GM12874 (cell line): ENCODE data around the gene SLC39A1.

Source experiments
- CTCF ChIP-seq: IDR thresholded peaks from 2 replicates; pipeline ENCODE4 v1.5.1; 2011; ENCODE audit warnings: low read depth, mild to moderate bottlenecking, control low read depth, low read length, moderate library complexity; ENCODE audit not compliant: insufficient read depth

Gene SLC39A1

GRCh38 chr1:153978274-153978909 is 15.1 kb upstream of the SLC39A1 start:
- no peak for TF ChIP-seq CTCF

DNA sequence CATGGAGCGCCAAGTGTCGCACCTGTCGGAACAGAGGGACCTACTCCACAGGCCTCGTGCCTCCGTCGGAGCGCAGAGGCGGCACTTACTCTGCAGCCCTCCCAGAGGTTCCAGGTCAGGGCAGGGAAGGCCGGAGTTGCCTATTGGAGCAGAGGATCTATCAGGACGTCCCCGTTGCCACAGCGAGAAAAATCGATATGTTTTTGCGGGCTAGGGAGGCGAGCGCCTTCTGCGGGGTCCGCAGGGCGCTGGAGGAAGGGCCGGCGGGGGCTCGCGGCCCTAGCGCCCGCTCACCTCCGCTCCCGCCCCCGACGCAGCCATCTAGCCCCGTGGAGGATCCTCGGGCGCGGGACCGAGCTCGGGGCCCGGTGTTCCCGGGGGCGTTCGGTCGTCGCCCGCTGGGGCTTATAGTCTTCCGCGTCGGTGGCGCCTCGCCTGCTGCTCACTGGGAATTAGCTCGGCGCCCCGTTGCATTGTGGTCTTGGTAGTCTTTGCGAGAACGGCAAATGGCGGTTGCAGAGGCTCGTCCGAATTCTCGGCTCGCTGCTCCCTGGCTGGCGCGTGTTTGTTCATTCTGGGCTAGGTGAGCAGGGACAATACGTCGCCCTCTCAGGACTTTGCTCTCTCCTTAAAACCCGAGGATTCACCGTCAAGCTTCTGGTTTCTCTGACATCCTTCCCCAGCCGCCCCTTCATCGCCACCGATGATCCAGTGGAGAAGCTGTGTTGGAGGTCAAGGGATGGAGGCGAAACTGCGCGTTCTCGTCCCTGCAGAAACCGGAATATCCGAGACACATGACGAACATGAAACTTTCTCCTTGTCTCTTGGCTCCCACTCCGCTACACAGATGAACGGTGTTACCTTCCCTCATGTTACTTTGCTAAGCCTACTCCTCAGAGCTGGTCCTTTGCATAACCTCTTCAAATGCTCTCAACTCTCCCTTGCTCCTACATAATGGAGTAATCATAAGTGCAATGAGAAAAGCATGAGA is 14.2 kb upstream of the SLC39A1 start, which contains the start of gene JTB:
Gene JTB, minus strand, starts transcription at position 425 of the 991 bp plus-strand sequence. Its CDS starts 422 bp downstream, at position 3.
- TF ChIP-seq CTCF, result no peak

- TF ChIP-seq CTCF, result no peak
These were observed 13.5 kb upstream of the SLC39A1 start for GRCh38 chr1:153976819-153977249.

- no peak for TF ChIP-seq CTCF
These were observed 10.2 kb upstream of the SLC39A1 start for GRCh38 chr1:153973525-153973924.

GRCh38 chr1:153973071-153973470 is 9.7 kb upstream of the SLC39A1 start:
- TF ChIP-seq CTCF, result no peak

GRCh38 chr1:153970346-153970745 is 7.0 kb upstream of the SLC39A1 start:
- TF ChIP-seq CTCF, result no peak

DNA sequence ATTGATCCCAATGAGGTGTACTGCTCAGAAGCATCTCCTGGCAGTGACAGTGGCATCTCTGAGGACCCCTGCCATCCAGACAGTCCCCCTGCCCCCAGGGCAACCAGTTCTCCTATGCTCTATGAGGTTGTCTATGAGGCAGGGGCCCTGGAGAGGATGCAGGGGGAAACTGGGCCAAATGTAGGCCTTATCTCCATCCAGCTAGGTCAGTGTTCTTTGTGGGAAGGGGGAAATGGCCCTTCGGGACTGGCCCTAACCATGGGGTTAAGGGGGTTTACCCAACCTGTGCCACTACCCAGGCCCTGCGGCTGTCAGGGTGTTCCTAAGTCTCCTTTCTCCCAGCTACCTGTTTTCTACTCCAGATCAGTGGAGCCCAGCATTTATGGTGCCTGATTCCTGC is 5.6 kb upstream of the SLC39A1 start:
- no peak for TF ChIP-seq CTCF
